Left colon (tissue), 2 donors: ENCODE data around the gene VIPR2. TPM values are rescaled to one million over a fixed set of nuclear protein-coding genes. Genes with fewer than 3 reads are reported as not detected.
"Not testable (repeated sequence)": the region's sequence is repeated elsewhere in the genome, so short reads cannot be mapped to it uniquely, and the experiment has no call there.

ENCODE experiments used
- ATAC-seq: fragments of 200-7000 bp; cut with Tn5 transposase; one replicate; pipeline ENCODE4 v1.9.1; 2020; ENCODE audit warnings: mild to moderate bottlenecking, moderate library complexity
- DNase-seq, 2 donors: peaks; one replicate each; pipeline ENCODE4 v3.0.0-alpha.2; 2020
- intact Hi-C, 2 donors: fragments of 100-400 bp; cut with DNase I in 1 of 2; cut with micrococcal nuclease in 1 of 2; formaldehyde crosslinking; loops; one replicate each; pipeline versions ENCODE4 v1.11.2 to v1.14.0; 2022; cut with DNase I, micrococcal nuclease
- total RNA-seq, 2 donors: library from RNA; stranded (reverse); fragmentation: NEBNext Ultra II Directional; extraction: Animal tissue kit (Norgen Biotek cat#: 25700); gene quantifications; one replicate each; pipeline ENCODE4 v1.2.1, GENCODE V29; 2021
- donor health status: DM: no; HTN: no; CAD: no.
- donor health status: DM: yes; HTN: yes; CAD: no.

The VIPR2 gene
- total RNA-seq, 2 donors from 2014 or later, result 0.55 to 1.6 TPM

DNA sequence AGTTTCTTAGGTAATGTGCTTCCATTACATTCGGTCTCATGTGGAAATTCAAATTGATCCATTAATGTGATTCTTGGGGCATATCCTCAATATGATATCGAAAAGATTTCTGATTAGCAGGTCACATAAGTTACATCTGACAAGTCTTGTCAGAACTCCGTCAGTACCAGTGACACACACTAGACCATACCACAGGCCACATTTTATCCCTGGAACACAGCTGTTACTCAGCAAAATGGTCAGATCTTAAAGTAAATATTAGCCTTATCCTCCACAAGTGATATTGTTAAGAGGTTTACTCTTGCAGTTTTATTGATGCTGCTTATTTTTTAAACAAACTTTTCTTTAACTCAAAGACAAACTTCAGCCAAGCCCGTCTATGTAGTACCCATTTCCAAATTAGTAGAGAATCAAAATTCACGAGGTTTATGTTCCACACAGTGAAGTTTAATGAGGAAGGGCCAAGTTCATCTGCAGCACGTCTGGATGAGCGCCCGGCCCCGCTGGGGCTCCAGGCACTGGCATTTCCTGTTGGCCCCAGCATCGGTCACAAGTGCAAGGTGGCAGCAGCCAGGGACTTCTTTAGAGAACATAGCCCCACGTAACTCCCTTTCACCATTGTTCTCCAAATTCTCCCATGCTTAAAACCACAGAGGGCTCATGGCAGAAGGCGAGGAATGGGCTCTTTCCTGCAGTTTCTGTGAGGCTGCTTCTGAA lies 132.2 kb downstream of the VIPR2 start:
- peak; percentile 65 to 73 for DNase-seq
- ATAC-seq, result peak; percentile 85
- intact Hi-C loops, result no loop called here

- ATAC-seq (no peak), DNase-seq (no peak)
- intact Hi-C loops, result no loop called here
Measured at GRCh38 chr7:159011722-159012022, 133.0 kb downstream of the VIPR2 start.

DNA sequence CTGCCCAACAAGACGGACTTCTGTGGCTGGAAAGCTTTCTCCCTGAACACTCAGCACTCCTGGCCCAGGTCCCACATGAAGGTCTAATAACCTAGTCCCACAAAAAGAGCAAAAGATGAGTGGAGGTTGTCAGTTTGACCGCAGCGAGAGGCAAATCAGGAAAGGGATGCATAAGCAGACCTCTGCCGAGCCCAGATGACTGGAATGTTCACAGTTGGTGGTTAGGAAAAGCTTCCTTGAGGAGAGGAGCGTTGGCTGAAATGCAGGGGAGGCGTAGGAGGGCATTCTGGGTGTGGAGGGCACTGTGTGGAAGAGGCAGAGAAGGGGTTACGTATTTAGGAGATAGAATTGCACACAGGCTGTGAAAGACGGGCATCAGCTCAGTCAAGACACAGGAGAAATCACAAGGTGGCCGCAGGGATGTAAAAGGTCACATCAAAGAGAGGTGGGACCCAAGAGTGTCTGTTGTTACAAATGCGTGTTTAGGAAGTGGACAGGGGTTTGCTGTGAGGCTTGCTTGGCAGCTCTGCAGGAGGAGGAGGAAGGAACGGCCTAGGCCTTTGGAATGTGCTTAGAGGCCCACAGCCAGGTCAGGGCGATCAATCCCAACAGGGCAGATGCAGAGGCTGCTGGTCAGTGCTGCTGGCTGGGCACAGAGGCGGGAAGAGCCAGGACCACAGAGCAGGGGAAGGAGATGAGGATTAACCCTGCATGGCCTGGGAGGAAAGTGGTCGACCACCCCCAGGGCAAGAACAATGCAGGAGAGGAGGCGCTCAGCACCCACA lies 133.5 kb downstream of the VIPR2 start:
- ATAC-seq (no peak), DNase-seq (no peak)
- intact Hi-C loops, result no loop called here

GRCh38 chr7:159010411-159010810 lies 134.3 kb downstream of the VIPR2 start:
- DNase-seq (no peak), ATAC-seq (no peak)
- intact Hi-C loops, result no loop called here

DNA sequence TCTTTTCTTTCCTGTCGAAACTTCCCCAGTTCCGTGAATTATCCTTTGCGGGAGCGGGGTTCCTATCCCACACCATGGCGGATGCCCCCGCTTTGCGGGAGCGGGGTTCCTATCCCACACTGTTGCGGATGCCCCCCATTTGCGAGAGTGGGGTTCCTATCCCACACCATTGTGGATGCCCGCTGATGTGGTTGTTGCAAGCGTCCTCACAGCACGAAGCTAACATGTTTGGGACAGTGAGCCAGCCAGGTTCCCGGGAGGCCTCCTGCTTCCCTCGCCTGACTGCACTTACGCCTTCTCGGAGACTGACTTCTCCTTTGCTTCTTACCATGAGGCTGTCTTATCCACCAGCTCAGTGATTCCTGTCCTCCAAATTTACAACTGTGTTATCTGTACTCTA lies 134.7 kb downstream of the VIPR2 start:
- DNase-seq (no peak), ATAC-seq (no peak)
- intact Hi-C loops, result no loop called here

GRCh38 chr7:159008417-159008816 lies 136.2 kb downstream of the VIPR2 start:
- intact Hi-C loops, result no loop called here
- DNase-seq, result no peak
- ATAC-seq, result no peak

DNA sequence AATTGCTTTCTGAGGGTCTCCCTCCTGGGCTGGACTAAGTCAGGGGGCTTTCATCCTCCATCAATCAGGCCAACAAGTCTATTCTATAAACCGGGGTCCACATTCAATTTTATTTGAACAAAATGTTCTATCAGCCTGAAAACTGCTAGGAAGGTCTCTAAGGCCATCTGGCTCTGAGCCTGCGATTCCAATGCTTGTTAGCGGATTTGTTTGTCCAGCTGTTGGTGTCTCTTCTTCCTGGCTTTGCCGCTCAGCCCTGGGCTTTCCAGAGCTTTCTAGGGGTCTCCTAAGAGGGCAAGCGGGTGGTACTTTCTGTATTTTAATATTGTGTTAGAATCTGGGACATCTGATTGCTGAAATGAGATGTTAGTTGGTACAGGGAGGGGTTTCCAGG lies 136.7 kb downstream of the VIPR2 start:
- DNase-seq (no peak), ATAC-seq (no peak)
- intact Hi-C loops, result no loop called here

DNA sequence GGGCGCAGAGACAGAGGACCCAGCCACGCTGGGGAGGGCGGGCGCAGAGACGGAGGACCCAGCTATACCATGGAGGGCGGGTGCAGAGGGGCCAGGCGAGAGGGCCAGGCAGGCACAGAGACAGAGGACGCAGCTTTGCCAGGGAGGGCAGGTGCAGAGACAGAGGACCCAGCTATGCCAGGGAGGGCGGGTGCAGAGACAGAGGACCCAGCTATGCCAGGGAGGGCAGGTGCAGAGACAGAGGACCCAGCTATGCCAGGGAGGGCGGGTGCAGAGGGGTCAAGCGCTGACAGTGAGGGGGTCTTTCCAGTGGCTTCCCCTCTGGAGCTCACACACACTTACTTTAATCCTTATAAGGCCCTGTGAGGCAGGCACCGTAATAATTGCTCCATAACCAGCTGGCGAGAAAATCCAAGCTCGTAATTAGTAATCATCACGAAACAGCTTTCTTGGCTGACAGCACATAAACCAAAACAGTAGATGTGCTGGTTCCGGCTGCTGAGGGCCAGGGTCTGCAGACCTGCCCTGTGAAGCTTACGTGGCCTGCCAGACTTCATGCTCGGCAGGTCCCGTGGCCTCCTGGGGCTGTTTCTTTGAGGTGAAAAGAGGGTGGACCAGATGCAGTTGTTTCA lies 137.2 kb downstream of the VIPR2 start:
- DNase-seq, result no peak
- no peak for ATAC-seq
- intact Hi-C loops, result no loop called here

DNA sequence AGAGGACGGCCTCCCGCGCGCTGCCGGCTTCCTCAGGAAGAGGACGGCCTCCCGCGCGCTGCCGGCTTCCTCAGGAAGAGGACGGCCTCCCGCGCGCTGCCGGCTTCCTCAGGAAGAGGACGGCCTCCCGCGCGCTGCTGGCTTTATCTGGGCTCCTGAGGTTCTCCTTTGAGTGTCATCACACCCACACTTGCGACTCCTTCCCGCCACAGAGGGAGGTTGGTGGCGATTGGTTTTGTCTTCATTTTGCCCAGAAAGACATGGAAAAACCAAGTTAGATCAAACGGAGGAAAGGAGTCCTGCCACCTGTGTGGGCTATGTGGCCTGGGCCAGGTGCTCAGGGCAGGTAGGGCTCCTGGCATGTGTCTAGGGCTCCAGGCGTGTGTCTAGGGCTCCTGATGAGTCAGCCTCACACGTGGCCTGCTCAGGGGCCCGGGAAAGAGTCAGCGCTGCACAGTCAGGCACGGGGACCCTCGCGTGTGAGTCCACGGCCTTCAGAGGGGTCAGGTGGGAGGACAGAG lies 138.0 kb downstream of the VIPR2 start:
- no peak for DNase-seq
- no peak for ATAC-seq
- intact Hi-C loops, result no loop called here

DNA sequence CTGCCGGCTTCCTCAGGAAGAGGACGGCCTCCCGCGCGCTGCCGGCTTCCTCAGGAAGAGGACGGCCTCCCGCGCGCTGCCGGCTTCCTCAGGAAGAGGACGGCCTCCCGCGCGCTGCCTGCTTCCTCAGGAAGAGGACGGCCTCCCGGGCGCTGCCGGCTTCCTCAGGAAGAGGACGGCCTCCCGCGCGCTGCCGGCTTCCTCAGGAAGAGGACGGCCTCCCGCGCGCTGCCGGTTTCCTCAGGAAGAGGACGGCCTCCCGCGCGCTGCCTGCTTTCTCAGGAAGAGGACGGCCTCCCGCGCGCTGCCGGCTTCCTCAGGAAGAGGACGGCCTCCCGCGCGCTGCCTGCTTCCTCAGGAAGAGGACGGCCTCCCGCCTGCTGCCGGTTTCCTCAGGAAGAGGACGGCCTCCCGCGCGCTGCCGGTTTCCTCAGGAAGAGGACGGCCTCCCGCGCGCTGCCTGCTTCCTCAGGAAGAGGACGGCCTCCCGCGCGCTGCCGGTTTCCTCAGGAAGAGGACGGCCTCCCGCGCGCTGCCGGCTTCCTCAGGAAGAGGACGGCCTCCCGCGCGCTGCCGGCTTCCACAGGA lies 138.6 kb downstream of the VIPR2 start:
- ATAC-seq, intact Hi-C loops, DNase-seq: not testable (repeated sequence)

DNA sequence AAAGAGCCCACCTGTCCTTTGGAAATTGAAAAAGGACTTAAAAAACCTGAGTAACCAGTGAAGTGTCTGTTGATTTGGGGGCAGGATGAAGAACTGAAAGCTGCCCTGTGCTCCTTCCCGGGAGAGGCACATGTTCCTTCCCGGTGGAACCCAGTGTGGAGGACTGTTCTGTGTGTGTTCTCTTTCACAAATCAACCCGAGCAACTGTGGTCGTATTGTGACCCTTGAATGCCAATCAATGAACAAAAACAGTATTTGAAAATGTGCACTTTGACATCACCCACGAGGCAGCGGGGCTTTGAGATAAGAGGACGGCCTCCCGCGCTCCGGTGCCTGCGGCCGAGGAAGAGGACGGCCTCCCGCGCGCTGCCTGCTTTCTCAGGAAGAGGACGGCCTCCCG lies 139.0 kb downstream of the VIPR2 start:
- intact Hi-C loops, result no loop called here
- ATAC-seq (no peak), DNase-seq (no peak)

GRCh38 chr7:159004411-159004810 lies 140.3 kb downstream of the VIPR2 start:
- ATAC-seq (no peak), DNase-seq (no peak)
- intact Hi-C loops, result no loop called here

DNA sequence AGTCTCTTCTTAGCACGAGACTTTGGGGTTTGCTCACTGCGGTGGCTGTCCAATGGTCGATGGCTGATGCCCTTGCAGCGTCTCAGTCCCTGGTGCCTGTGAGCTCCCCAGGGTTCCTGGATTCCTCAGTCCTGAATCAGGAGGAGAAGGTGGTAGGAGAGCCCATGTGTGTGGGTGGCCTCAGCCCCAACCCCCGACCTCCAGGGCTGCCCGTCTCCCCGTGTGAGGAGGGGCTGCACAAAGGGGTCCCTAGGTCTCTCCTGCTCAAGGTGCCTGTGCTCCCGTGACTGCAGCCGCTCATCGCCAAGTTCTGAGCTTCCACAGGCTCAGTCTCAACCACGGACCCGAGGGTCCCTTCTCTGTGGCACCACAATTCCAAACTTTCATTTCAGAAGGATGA lies 142.9 kb downstream of the VIPR2 start:
- DNase-seq, result no peak
- intact Hi-C loops, result no loop called here
- ATAC-seq, result no peak

- DNase-seq (no peak), ATAC-seq (no peak)
- intact Hi-C loops, result no loop called here
Measured at GRCh38 chr7:159000859-159001435, 143.7 kb downstream of the VIPR2 start.

DNA sequence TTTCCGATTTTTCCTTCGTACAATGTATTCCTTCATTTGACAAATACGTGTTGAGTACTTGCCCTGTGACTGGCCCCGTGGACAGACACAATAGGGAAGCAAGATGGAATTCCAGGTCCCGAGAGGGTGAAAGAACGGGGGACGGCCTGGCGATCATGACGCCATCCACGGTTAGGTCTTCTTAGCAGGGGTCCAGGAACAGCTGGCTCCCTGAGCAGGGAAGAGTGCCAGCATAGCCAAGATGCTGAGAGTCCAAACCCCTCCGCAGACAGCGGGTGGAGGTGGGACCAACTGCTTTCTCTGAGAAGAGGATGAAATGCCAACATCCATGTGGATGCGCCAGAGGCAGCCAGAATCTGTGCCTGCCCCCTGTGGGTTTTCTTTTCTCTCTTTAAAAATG lies 144.6 kb downstream of the VIPR2 start:
- intact Hi-C loops, result no loop called here
- DNase-seq, result no peak
- no peak for ATAC-seq

GRCh38 chr7:158999496-158999895 lies 145.2 kb downstream of the VIPR2 start:
- intact Hi-C loops, result no loop called here
- ATAC-seq, result no peak
- no peak for DNase-seq

GRCh38 chr7:158998261-158998660 lies 146.4 kb downstream of the VIPR2 start:
- ATAC-seq, DNase-seq, intact Hi-C loops: not testable (repeated sequence)

GRCh38 chr7:158997471-158997870 lies 147.2 kb downstream of the VIPR2 start:
- DNase-seq (no peak), ATAC-seq (no peak)
- intact Hi-C loops, result no loop called here

DNA sequence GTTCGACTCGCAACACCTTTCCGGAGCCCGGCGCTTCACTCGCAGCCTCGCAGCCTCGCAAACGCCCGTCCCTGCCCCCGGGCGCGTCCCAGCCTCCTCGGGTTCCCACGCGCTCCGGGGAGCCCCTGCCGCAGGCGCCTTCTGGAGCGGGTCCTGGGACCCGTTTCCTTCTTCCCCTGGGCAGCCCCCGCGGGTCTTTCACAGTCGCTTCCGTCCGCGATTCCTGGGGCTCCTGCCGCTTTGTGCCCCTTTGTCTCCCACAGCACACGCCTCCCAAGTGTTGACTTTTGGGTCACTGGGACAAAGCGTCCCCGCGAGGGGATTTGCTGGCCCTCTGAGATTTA lies 147.6 kb downstream of the VIPR2 start:
- DNase-seq, result no peak
- intact Hi-C loops, result no loop called here
- ATAC-seq, result no peak
